Activated CD4-positive, alpha-beta T cell treated with anti-CD3 and anti-CD28 coated beads for 4 hours (primary cell): ENCODE data around the gene ZNF280A.
"Not testable (repeated sequence)": the region's sequence is repeated elsewhere in the genome, so short reads cannot be mapped to it uniquely, and the experiment has no call there.

Experiments used
- DNase-seq, 2 donors: peaks; one replicate each; pipeline ENCODE4 v3.0.0-alpha.2; 2020

ZNF280A gene

DNA sequence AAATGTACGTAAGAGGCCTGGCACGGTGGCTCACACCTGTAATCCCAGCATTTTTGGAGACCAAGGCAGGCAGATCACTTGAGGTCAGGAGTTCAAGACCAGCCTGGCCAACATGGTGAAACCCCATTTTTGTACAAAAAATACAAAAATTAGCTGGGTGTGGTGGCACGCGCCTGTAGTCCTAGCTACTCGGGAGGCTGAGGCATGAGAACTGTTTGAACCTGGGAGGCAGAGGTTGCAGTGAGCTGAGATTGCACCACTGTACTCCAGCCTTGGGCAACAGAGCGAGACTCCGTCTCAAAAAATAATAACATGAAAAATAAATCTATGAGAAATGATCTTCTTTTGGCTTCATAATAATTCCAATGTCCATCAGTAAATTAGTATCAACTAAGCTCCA is 9.2 kb downstream of the ZNF280A start:
- not testable (repeated sequence) for DNase-seq

DNA sequence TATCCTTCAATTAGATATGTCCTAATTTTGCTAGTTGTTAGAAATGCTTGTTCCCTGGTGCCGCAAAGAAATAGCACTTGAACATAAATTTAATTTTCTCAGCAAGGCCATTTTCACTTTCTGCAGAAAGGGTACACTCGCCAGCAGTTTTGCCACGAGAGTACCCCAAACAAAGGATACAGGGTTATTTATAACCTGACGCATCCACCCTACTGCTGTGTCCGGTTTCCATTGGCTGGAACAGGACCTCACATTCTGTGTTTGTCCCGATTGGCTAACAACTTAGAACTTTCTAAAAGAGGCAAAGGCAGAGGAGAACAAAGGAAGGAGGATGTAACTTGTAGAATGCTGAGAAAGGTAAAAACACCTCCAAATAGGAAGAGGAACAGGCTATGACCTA is 10.2 kb downstream of the ZNF280A start:
- DNase-seq, result not testable (repeated sequence)

- DNase-seq, result peak; percentile 69 to 77
These were observed 11.5 kb downstream of the ZNF280A start, which contains the start of gene ZNF280B for GRCh38 chr22:22508274-22509176. Gene ZNF280B (minus strand): TSS chr22:22508742. CDS start chr22:22489398, 19,344 bp downstream.

DNA sequence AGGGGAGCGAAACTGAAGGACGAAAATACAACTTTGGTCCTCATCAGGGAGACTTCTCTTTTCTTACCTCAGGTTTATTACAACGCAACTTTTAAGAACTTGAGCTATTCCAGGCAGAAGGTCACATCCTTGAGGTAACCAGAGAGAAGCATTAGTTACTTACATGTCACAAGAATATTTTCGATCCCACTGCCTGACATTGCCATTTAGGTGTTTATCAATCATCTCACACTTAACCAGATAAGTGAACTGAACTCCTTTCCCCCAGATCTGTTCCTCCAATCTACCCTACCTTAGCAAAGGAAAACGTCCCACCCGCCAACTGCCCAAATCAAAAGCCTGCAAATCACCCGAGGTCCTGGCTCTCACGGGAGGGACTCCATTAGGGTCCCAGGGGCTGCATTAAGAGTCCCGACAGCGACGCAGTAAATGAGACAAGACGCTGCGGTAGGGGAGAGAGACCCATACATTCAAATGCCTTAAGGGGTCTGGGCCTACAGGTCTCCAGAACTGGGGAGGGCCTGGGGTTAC is 12.3 kb downstream of the ZNF280A start:
- no peak for DNase-seq

GRCh38 chr22:22506736-22507135 is 13.3 kb downstream of the ZNF280A start:
- DNase-seq, result no peak

DNA sequence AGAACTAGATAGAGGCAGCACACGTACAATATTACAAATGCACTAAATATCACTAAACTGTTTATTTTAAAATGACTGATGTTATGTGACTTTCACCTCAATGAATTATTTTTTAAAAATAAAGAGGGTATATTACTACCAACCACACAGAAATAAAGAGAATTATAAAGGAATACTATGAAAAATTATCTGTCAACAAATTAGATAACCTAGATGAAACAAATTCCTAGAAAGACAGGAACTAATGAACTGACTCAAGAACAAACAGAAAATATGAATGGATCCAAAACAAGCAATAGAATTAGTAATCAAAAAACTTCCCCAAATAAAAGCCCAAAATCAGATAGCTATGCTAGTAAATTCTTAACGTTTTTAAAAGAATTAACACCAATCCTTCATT is 21.8 kb downstream of the ZNF280A start:
- no peak for DNase-seq

DNA sequence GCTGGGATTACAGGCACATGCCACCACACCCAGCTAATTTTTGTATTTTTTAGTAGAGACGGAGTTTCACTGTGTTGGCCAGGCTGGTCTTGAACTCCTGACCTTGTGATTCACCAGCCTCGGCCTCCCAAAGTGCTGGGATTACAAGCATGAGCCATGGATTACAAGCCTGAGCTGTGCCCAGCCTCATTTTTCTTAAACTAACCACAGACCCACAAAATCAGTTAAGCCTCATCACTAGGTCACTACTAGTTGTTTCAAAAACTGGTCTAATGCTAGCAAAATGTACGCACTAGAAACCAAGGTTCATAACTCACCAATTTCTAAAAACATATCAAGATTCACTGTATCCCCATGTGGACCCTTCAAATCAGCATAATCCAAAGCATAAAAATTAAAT is 28.5 kb downstream of the ZNF280A start:
- DNase-seq, result not testable (repeated sequence)

GRCh38 chr22:22488736-22489135 is 31.3 kb downstream of the ZNF280A start:
- DNase-seq, result no peak

GRCh38 chr22:22487869-22488597 is 32.0 kb downstream of the ZNF280A start:
- no peak for DNase-seq

GRCh38 chr22:22487059-22487458 is 33.0 kb downstream of the ZNF280A start:
- DNase-seq, result no peak

GRCh38 chr22:22486132-22486899 is 33.8 kb downstream of the ZNF280A start:
- DNase-seq, result no peak

- no peak for DNase-seq
These were observed 34.5 kb downstream of the ZNF280A start for GRCh38 chr22:22485524-22485923.

DNA sequence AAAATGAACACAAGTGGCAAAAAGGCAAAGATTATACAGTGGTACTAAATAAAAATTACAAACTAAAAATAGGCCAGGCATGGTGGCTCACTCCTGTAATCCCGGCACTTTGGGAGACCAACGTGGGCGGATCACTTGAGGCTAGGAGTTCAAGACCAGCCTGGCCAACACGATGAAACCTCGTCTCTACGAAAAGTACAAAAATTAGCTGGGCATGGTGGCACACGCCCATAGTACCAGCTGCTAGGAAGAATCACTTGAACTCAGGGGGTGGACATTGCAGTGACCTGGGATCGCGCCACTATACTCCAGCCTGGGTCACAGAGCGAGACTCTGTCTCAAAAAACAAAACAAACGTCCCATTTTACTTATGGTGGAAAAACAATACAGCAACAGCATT is 36.0 kb downstream of the ZNF280A start:
- DNase-seq, result no peak

- no peak for DNase-seq
These were observed 39.1 kb downstream of the ZNF280A start for GRCh38 chr22:22480940-22481339.

DNA sequence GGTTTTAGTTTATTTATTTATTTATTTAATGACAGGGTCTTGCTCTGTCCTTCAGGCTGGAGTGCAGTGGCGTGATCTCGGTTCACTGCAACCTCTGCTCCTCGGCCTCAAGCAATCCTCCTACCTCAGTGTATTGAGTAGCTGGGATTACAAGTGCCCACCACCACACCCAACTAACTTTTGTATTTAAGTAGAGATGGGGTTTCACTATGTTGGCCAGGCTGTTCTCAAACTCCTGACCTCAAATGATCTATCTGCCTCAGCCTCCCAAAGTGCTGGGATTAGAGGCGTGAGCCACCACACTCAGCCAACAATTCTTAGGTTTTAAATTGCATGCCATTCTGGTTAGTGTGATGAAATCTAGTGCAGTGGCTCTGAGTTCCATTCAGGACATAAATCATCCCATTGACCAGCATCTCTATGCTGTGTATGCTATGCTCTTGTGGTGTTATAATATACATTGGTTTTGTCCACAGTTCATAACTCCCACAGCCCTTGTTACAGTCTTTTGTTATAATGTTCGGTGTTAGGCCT is 40.0 kb downstream of the ZNF280A start:
- DNase-seq, result no peak

DNA sequence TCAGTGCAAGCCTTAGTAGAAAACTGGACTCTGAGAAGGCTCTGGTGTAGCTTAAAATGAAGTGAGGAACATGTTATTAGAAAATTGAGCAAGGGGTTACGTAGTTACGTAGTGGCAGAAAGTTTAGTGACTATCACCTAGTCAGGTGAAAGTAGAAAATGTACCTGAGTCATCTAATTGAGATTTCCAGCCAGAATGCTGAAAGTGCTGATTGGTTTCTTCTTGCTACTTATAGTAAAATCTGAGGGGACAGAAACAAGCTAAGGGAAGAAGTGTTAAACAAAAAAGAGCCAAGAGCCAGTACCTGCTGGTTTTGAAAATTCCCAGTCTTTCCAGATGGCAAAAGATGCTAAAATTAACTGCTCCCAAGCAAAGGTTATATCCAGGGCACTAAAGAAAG is 41.0 kb downstream of the ZNF280A start:
- DNase-seq, result no peak

- DNase-seq, result no peak
These were observed 41.6 kb downstream of the ZNF280A start for GRCh38 chr22:22478470-22478869.

- DNase-seq, result no peak
These were observed 45.3 kb downstream of the ZNF280A start for GRCh38 chr22:22474733-22475132.

DNA sequence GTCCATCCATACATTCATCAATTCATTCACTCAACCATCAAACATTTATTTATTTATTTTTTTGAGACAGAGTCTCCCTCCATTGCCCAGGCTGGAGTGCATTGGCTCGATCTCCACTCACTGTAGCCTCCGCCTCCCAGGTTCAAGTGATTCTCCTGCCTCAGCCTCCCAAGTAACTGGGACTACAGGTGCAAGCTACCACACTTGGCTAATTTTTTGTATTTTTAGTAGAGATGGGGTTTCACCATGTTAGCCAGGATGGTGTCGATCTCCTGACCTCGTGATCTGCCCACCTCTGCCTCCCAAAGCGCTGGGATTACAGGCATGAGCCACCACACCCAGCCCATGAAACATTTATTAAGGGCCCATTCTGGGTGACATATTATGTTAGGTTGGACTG is 49.0 kb downstream of the ZNF280A start:
- DNase-seq, result not testable (repeated sequence)

DNA sequence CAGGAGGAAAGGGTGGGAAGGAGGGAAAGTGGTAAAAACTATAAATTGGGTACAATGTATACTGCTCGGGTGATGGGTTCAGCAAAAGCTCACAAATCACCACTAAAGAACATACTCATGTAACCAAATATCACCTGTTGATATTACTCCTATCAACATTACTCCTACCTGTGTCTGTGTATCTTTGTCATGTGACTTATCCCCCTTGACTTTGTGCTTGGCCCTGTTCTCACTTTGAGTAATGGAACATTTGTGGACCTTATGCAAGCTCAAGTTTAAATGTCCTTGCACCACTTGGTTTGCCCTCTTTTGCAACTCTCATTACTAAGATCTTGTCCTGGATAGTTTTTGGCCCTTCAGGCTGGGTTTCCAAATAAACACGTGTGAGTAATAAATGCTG is 50.5 kb downstream of the ZNF280A start:
- DNase-seq, result no peak

DNA sequence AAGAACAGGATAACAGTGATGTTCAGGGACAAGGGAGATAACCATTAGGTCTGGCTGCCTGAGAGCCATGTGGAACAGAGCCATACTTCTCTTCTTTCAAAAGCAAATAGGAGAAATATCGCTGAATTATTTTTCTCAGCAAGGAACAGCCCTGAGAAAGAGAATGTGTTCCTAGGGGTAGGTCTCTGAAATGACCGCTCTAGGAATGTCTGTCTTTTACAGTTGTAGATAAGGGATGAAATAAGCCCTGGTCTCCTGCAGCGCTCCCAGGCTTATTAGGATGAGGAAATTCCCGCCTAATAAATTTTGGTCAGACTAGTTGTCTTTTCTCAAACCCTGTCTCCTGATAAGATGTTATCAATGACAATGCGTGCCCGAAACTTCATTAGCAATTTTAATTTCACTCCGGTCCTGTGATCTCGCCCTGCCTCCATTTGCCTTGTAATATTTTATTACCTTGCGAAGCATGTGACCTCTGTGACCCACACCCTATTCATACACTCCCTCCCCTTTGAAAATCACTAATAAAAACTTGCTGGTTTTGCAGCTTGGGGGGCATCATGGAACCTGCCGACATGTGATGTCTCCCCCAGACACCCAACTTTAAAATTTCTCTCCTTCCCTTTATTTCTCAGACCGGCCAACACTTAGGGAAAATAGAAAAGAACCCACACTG is 51.1 kb downstream of the ZNF280A start:
- not testable (repeated sequence) for DNase-seq

GRCh38 chr22:22467112-22467511 is 53.0 kb downstream of the ZNF280A start:
- DNase-seq, result no peak
